H1 (cell line): ENCODE results near the gene ELMO1. TPM values are rescaled to one million over a fixed set of nuclear protein-coding genes. Genes with fewer than 3 reads are reported as not detected.

Experiments used
- CTCF ChIA-PET: fragments of 300-600 bp; sonication (Branson Sonifier 250); formaldehyde crosslinking; loops from one replicate; lab custom pipeline; 2021; ENCODE audit not compliant: partially characterized antibody; lab: Charles Lee
- POLR2A ChIA-PET: fragments of 300-600 bp; sonication (Branson Sonifier 250); formaldehyde crosslinking; loops from one replicate; lab custom pipeline; 2021; ENCODE audit warnings: inconsistent platforms; ENCODE audit not compliant: partially characterized antibody; lab: Charles Lee
- DNase-seq, 2 experiments: peaks; one replicate each; pipeline versions ENCODE4 v3.0.0 to v3.0.0-alpha.2; 2010 to 2022; ENCODE audit warnings: low spot score in 2 of 2, low read depth in 1 of 2, mixed read lengths in 1 of 2
- FAIRE-seq: peaks from 2 replicates; lab custom pipeline; 2011; peaks lifted over from hg19 to GRCh38; lab: Jason Lieb, UNC
- H2AFZ ChIP-seq: 2 replicates; pipeline ENCODE4 v1.8.1; 2012; ENCODE audit warnings: low read length, inconsistent platforms
- H2AK5ac ChIP-seq: 2 replicates; pipeline ENCODE4 v1.6.1; 2013; ENCODE audit warnings: low read depth, low read length
- H2BK120ac ChIP-seq: replicated peaks from 2 replicates; pipeline ENCODE3; 2013; ENCODE audit warnings: low read depth, low read length, inconsistent platforms
- H2BK12ac ChIP-seq: 2 replicates; pipeline ENCODE4 v1.6.1; 2013; ENCODE audit warnings: low read depth, low read length
- H2BK15ac ChIP-seq: 2 replicates; pipeline ENCODE4 v1.6.1; 2013; ENCODE audit warnings: low read length
- H2BK20ac ChIP-seq: 2 replicates; pipeline ENCODE4 v1.6.1; 2013; ENCODE audit warnings: low read length
- H2BK5ac ChIP-seq: 2 replicates; pipeline ENCODE4 v1.6.1; 2013; ENCODE audit warnings: low read depth, low read length
- H3K14ac ChIP-seq: 2 replicates; pipeline ENCODE4 v1.6.1; 2013; ENCODE audit warnings: inconsistent platforms; ENCODE audit not compliant: insufficient read length
- H3K18ac ChIP-seq: 2 replicates; pipeline ENCODE4 v1.6.1; 2013; ENCODE audit warnings: low read length; ENCODE audit errors: extremely low read depth
- H3K23ac ChIP-seq: 2 replicates; pipeline ENCODE4 v1.6.1; 2013; ENCODE audit warnings: inconsistent platforms; ENCODE audit not compliant: insufficient read length
- H3K23me2 ChIP-seq: 2 replicates; pipeline ENCODE4 v1.6.1; 2013; ENCODE audit warnings: low read depth, low read length
- H3K27ac ChIP-seq: 2 replicates; pipeline ENCODE4 v1.6.1; 2011; ENCODE audit warnings: low read depth, low read length, inconsistent platforms
- H3K27me3 ChIP-seq, 4 experiments: replicated peaks in 1 of 4; 1 replicate in 1 of 4; 2 replicates in 3 of 4; pipeline versions ENCODE4 v1.6.1 to v1.8.1; 2011 to 2013; ENCODE audit warnings: low read length in 3 of 4, mild to moderate bottlenecking in 3 of 4, inconsistent platforms in 2 of 4, mixed read lengths in 2 of 4, moderate library complexity in 1 of 4; ENCODE audit not compliant: control insufficient read depth in 3 of 4, insufficient read depth in 3 of 4; ENCODE audit errors: extremely low read depth in 1 of 4
- H3K36me3 ChIP-seq, 4 experiments: 2 replicates each; pipeline versions ENCODE4 v1.6.1 to v1.8.1; 2011 to 2013; ENCODE audit warnings: mild to moderate bottlenecking in 4 of 4, low read length in 3 of 4, moderate library complexity in 2 of 4, control low read depth in 1 of 4, inconsistent platforms in 1 of 4; ENCODE audit not compliant: insufficient read depth in 4 of 4, control insufficient read depth in 2 of 4
- H3K4ac ChIP-seq: replicated peaks from 2 replicates; pipeline ENCODE3; 2013; ENCODE audit warnings: low read length, low read depth, mixed read lengths, inconsistent platforms; ENCODE audit not compliant: insufficient read length
- H3K4me1 ChIP-seq, 4 experiments: replicated peaks in 1 of 4; 1 replicate in 1 of 4; 2 replicates in 3 of 4; pipeline versions ENCODE4 v1.6.1 to v1.8.1; 2011 to 2013; ENCODE audit warnings: low read length in 3 of 4, inconsistent platforms in 2 of 4, mixed read lengths in 1 of 4; ENCODE audit not compliant: insufficient read depth in 4 of 4, control insufficient read depth in 3 of 4
- H3K4me2 ChIP-seq, 2 experiments: 2 replicates each; pipeline versions ENCODE4 v1.6.1 to v1.8.1; 2011 to 2013; ENCODE audit warnings: low read depth in 2 of 2, low read length in 2 of 2, control low read depth in 1 of 2, inconsistent platforms in 1 of 2, mild to moderate bottlenecking in 1 of 2; ENCODE audit not compliant: insufficient read depth in 1 of 2
- H3K4me3 ChIP-seq, 4 experiments: fragments of 200-600, 300-600 bp in 1 of 4; sonication (generic), shearing (Covaris generic), sonication (Bioruptor Twin) in 1 of 4; 2 replicates each; pipeline versions ENCODE4 v1.5.1 to v1.8.1; 2011 to 2016; ENCODE audit warnings: low read length in 4 of 4, low read depth in 3 of 4, control low read depth in 2 of 4, inconsistent platforms in 2 of 4, mild to moderate bottlenecking in 2 of 4, mixed read lengths in 1 of 4, moderate library complexity in 1 of 4; ENCODE audit not compliant: insufficient read depth in 2 of 4; ENCODE audit errors: extremely low read depth in 1 of 4
- H3K56ac ChIP-seq: replicated peaks from 2 replicates; pipeline ENCODE3; 2013; ENCODE audit warnings: low read depth, mild to moderate bottlenecking, mixed read lengths, low read length, inconsistent platforms; ENCODE audit not compliant: insufficient read length
- H3K79me1 ChIP-seq: 2 replicates; pipeline ENCODE4 v1.6.1; 2013; ENCODE audit warnings: low read depth, low read length, control low read depth
- H3K79me2 ChIP-seq, 2 experiments: 2 replicates each; pipeline versions ENCODE4 v1.6.1 to v1.8.1; 2012 to 2013; ENCODE audit warnings: low read length in 2 of 2, mild to moderate bottlenecking in 2 of 2, inconsistent platforms in 1 of 2; ENCODE audit not compliant: insufficient read depth in 2 of 2, control insufficient read depth in 1 of 2
- H3K9ac ChIP-seq, 4 experiments: replicated peaks in 1 of 4; 1 replicate in 1 of 4; 2 replicates in 3 of 4; pipeline versions ENCODE4 v1.6.1 to v1.8.1; 2011 to 2013; ENCODE audit warnings: low read depth in 3 of 4, low read length in 3 of 4, control low read depth in 2 of 4, mild to moderate bottlenecking in 2 of 4, moderate library complexity in 2 of 4, inconsistent platforms in 1 of 4; ENCODE audit errors: extremely low read depth in 1 of 4
- H3K9me3 ChIP-seq, 2 experiments: 2 replicates each; pipeline versions ENCODE4 v1.6.1 to v1.8.1; 2012 to 2013; ENCODE audit warnings: mild to moderate bottlenecking in 2 of 2, moderate library complexity in 2 of 2, control low read depth in 1 of 2, inconsistent platforms in 1 of 2, low read depth in 1 of 2, low read length in 1 of 2, mixed read lengths in 1 of 2; ENCODE audit not compliant: insufficient read depth in 2 of 2
- H4K20me1 ChIP-seq, 2 experiments: replicated peaks in 1 of 2; 2 replicates each; pipeline versions ENCODE3 to v1.8.1; 2011 to 2013; ENCODE audit warnings: inconsistent platforms in 2 of 2, low read length in 2 of 2, mild to moderate bottlenecking in 1 of 2; ENCODE audit not compliant: insufficient read depth in 2 of 2, control insufficient read depth in 1 of 2
- H4K5ac ChIP-seq: 2 replicates; pipeline ENCODE4 v1.6.1; 2013; ENCODE audit warnings: low read length, low read depth, mixed read lengths, inconsistent platforms; ENCODE audit not compliant: insufficient read length
- H4K8ac ChIP-seq: 2 replicates; pipeline ENCODE4 v1.8.0; 2013; ENCODE audit warnings: mild to moderate bottlenecking, moderate library complexity, low read length, inconsistent platforms; ENCODE audit not compliant: insufficient read depth; ENCODE audit errors: extremely low read depth
- H4K91ac ChIP-seq: replicated peaks from 2 replicates; pipeline ENCODE3; 2013; ENCODE audit warnings: low read length, mixed read lengths, inconsistent platforms; ENCODE audit not compliant: insufficient read length
- CTBP2 ChIP-seq: IDR thresholded peaks from 2 replicates; pipeline ENCODE4 v1.7.0; 2011; ENCODE audit warnings: borderline replicate concordance, mild to moderate bottlenecking, moderate library complexity, mixed read lengths, low read length; ENCODE audit not compliant: insufficient read depth, insufficient read length
- EGR1 ChIP-seq: IDR thresholded peaks from 2 replicates; pipeline ENCODE4 v1.6.1; 2011; ENCODE audit warnings: low read depth, low read length, borderline replicate concordance
- GABPA ChIP-seq: IDR thresholded peaks from 2 replicates; pipeline ENCODE4 v1.6.1; 2011; ENCODE audit warnings: mild to moderate bottlenecking, low read length, moderate library complexity, borderline replicate concordance; ENCODE audit not compliant: insufficient read depth
- HDAC2 ChIP-seq, 2 experiments: fragments of 300-600 bp in 1 of 2; sonication (generic) in 1 of 2; IDR thresholded peaks; 2 replicates each; pipeline ENCODE4 v1.6.1; 2011 to 2012; ENCODE audit warnings: low read depth in 2 of 2, low read length in 2 of 2, mild to moderate bottlenecking in 2 of 2, moderate library complexity in 2 of 2, borderline replicate concordance in 1 of 2, inconsistent platforms in 1 of 2
- KDM4A ChIP-seq: IDR thresholded peaks from one replicate; pipeline ENCODE4 v1.7.1; 2012; ENCODE audit warnings: low read depth, mild to moderate bottlenecking, moderate library complexity, low read length, inconsistent platforms; ENCODE audit not compliant: severe bottlenecking
- POLR2A ChIP-seq, 2 experiments: IDR thresholded peaks; 1 replicate in 1 of 2; 2 replicates in 1 of 2; pipeline ENCODE4 v1.6.1; 2011; ENCODE audit warnings: low read depth in 2 of 2, low read length in 2 of 2, mild to moderate bottlenecking in 2 of 2; ENCODE audit errors: control extremely low read depth in 1 of 2
- WGBS, 2 experiments: shearing (Covaris generic) in 1 of 2; methylation state at CpG; one replicate each; pipeline versions ENCODE4 v1.1.6 to v1.1.7; 2013 to 2015; ENCODE audit warnings: low lambda C conversion rate in 2 of 2, mixed read lengths in 2 of 2, inconsistent platforms in 1 of 2, low coverage in 1 of 2, missing lambda C conversion rate in 1 of 2; ENCODE audit not compliant: insufficient replicate concordance in 2 of 2, insufficient coverage in 1 of 2, insufficient read length in 1 of 2; ENCODE audit errors: extremely low coverage in 1 of 2, missing lambda C conversion rate in 1 of 2; 5-methylcytosine and 5-hydroxymethylcytosine counted together
- polyA plus RNA-seq, 7 experiments: library from polyadenylated mRNA; depleted of rRNA in 3 of 7; stranded (reverse) in 5 of 7; unstranded in 2 of 7; fragments of >200 nt in 5 of 7; fragments of 200-250 nt in 2 of 7; gene quantifications; 1 replicate in 5 of 7; 2 replicates in 1 of 7; 4 replicates in 1 of 7; pipeline versions ENCODE4 v1.2.1 to v1.2.3, GENCODE V29; 2011 to 2013; ENCODE audit warnings: missing spikeins in 2 of 7, mixed read lengths in 2 of 7
- total RNA-seq: library from RNA; stranded (reverse); fragmentation: NEBNext Ultra II Directional; extraction: Animal tissue kit (Norgen Biotek cat#: 25700); gene quantifications from 2 replicates; pipeline ENCODE4 v1.2.1, GENCODE V29; 2021

Gene ELMO1
- total and polyA plus RNA-seq, 2 of the 8 experiments (the other 6 are each of a cell fraction or from before 2014, with no cell fraction given): 18.4 to 21.0 TPM

DNA sequence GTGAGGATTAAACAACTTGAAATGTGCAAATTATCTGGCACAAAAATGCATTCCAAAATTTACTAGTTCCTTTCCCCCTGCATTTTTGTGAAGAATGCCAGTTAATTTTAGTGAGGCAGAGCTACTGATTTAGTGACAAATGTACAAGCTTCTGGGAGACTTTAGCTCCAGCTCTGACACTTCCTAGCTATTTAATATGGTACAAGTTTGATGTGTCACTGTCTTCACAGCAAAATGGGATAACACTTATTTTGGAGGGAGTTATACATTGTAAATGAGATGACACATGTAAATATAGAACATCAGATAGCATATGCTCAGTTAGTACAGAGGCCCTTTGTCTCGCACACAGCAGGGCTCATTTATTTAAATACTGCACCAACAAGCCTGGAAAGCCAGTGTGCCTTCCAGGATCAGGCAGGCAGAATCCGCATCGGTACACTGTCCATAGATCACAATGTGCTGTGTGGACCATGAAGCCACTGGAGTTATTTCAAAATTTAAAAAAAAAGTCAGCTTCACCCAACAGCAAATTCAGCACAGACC, 48.7 kb downstream of the ELMO1 start:
- no peak overlapping the region for H4K5ac ChIP-seq
- peaks cover 0 to 2% of the 10 kb centered on the region in 2 experiments; a peak in 1 of 4 replicates for H3K9me3 ChIP-seq

More for the DNA sequence above, 48.7 kb downstream of the ELMO1 start:
- ChIA-PET CTCF (interaction anchor here (0.6 to 0.7 kb wide), 2 partner anchors 46 to 285 kb away, joined by 3 read pairs; no protein-coding TSS in a partner anchor), POLR2A (interaction anchor here (0.8 to 1.2 kb wide), 2 partner anchors 10 to 11 kb away, joined by 3 read pairs; no protein-coding TSS in a partner anchor)
- H3K4me1 ChIP-seq: peaks cover 0 to 3% (median 1%) of the 10 kb centered on the region in 4 experiments; a peak in 1 of 7 replicates
- no peak overlapping the region for H3K4ac ChIP-seq
- no peak overlapping the region for H2AFZ ChIP-seq
- H2BK5ac ChIP-seq: no peak overlapping the region
- H3K79me2 ChIP-seq: peaks cover 0 to 9% of the 10 kb centered on the region in 2 experiments; a peak in 1 of 4 replicates
- no peak overlapping the region for H4K91ac ChIP-seq
- no peak overlapping the region for H3K18ac ChIP-seq
- H3K14ac ChIP-seq: no peak overlapping the region
- no peak overlapping the region for H3K23ac ChIP-seq
- WGBS, 2 experiments: 87% methylated on average over 3 of the region's 3 CpGs; no CpG with 5 or more reads in 1 of the 2 experiments
- no peak overlapping the region for H3K4me2 ChIP-seq
- no peak overlapping the region for H3K9ac ChIP-seq
- H2BK12ac ChIP-seq: no peak overlapping the region
- H2AK5ac ChIP-seq: no peak overlapping the region
- no peak for DNase-seq
- no peak overlapping the region for H4K8ac ChIP-seq
- H3K79me1 ChIP-seq: no peaks in the 10 kb centered on the region
- H3K4me3 ChIP-seq: no peak overlapping the region
- H2BK15ac ChIP-seq: no peak overlapping the region
- H3K27me3 ChIP-seq: no peaks in the 10 kb centered on the region
- H2BK120ac ChIP-seq: no peak overlapping the region
- peaks cover 0 to 2% of the 10 kb centered on the region in 2 experiments for H4K20me1 ChIP-seq
- H3K56ac ChIP-seq: no peak overlapping the region
- FAIRE-seq: no peak
- no peak for TF ChIP-seq EGR1
- no peak for TF ChIP-seq HDAC2 (IDR thresholded peaks at IDR 0.05; ENCODE audit: borderline replicate concordance in 1 of 2, low read depth in 2 of 2, low read length in 2 of 2)
- no peak for TF ChIP-seq KDM4A
- TF ChIP-seq CTBP2: no peak
- TF ChIP-seq GABPA: no peak
- no peak for TF ChIP-seq POLR2A (IDR thresholded peaks at IDR 0.05; ENCODE audit: control extremely low read depth in 1 of 2, low read depth in 2 of 2, low read length in 2 of 2)
- TF ChIP-seq, all 59 proteins: peak for 0
- Histone ChIP-seq H3K36me3 (no peaks in the 10 kb centered on the region), H3K23me2 (no peaks in the 10 kb centered on the region), H2BK20ac (no peak overlapping the region), H3K27ac (no peak overlapping the region)
